Fibroblast of skin of right biceps (primary cell): ENCODE measurements around the gene TIMM13.
"Not testable (repeated sequence)": the region's sequence is repeated elsewhere in the genome, so short reads cannot be mapped to it uniquely, and the experiment has no call there.

Experiments used
- DNase-seq: peaks from one replicate; pipeline ENCODE4 v3.0.0-alpha.2; 2013

TIMM13 gene

DNA sequence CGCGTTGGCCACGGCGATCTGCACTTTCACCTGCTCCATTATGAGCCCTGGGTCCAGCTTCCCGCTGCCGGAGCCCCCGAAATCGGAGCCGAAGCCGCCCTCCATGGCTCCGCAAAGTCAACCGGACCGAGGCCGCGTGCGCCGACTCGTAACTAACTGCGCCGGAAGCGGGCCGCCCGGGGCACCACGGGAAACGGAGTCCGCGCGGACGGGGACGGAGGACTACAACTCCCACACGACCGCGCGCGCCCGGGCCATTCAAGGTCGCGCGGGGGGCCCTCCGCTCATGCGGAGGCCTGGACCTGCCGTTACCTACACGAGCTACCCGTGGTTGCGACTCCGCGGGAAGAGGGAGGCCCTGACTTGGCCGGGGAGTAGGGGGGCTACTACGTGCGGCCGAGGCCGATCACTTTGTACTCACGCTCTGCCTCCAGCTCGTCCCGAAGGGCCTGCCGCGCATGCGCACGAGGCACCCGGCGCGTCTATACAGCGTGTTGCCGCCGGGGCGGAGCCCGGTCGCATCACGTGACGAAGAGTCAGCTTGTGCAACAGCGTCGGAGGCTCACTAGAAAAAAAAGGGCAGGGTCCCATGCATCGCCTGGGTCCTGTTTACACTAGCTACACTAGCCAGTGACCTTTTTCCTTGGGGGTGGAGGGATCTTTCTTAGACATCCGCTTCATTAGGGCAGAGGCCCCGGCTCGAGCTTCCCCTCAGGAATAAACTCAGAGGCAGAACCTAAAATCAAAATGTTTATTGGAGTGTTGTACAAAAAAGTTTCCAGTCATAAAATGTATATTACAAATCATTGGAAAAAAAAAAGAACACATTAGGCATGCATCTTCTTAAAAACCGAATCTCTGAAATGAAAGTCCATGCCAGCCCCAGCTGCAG is at the start of gene TIMM13:
Gene TIMM13, minus strand, starts transcription at position 158 of the 892 bp plus-strand sequence. Its CDS starts 53 bp downstream, at position 105.
- peak; percentile 95 for DNase-seq

DNA sequence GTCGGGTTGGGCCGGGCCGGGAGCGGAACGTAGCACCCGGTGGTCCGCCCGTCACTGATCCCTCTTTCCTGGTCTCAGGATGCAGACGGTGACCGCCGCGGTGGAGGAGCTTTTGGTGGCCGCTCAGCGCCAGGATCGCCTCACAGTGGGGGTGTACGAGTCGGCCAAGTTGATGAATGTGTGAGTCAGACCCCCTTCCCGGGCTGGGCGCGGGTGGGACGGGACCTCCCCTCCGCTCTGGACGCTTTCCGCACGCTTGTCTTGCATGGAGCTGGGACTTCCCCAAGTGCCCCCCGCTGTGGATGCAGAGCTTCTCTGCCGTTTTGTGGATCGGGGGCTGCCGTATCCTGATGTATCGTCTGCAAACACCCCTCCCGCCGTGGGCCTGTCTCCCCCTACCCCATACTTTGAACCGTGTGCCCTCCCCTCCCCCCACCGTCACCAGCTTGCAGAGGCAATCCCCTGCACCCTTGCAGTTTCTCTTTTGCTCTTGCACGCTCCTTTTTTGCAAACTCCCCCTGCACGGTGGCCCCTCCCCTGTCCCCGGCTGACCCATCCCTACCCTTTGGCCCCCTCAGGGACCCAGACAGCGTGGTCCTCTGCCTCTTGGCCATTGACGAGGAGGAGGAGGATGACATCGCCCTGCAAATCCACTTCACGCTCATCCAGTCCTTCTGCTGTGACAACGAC is 49.2 kb upstream of the TIMM13 start:
- DNase-seq, result peak; percentile 86

DNA sequence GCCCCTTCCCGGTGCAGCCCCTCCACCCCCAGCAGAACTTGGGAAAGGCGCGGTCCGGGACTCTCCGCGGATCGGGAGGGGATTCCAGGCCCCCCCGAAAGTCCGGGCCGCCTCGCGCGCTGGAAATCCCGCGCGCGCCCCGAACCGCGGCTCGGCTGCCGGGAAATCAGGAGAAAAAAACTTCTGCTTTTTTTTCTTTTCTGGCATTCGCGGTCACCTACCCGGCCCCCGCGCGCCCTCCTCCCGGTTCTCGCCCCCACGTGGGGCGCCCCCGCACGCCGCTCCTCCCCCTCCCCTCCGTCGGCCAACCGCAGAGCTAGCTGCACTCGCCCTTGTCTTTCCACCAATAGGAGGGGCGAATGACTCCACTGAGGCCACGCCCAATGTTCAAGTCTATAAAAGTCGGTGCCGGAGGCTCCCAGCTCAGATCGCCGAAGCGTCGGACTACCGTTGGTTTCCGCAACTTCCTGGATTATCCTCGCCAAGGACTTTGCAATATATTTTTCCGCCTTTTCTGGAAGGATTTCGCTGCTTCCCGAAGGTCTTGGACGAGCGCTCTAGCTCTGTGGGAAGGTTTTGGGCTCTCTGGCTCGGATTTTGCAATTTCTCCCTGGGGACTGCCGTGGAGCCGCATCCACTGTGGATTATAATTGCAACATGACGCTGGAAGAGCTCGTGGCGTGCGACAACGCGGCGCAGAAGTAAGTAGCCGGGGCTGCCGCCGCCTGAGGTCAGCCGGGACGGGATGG is 48.5 kb upstream of the TIMM13 start, which contains the start of gene GADD45B:
Gene GADD45B, plus strand, starts transcription at position 426 of the 749 bp plus-strand sequence. Its CDS starts 232 bp downstream, at position 658.
- peak; percentile 99 for DNase-seq

DNA sequence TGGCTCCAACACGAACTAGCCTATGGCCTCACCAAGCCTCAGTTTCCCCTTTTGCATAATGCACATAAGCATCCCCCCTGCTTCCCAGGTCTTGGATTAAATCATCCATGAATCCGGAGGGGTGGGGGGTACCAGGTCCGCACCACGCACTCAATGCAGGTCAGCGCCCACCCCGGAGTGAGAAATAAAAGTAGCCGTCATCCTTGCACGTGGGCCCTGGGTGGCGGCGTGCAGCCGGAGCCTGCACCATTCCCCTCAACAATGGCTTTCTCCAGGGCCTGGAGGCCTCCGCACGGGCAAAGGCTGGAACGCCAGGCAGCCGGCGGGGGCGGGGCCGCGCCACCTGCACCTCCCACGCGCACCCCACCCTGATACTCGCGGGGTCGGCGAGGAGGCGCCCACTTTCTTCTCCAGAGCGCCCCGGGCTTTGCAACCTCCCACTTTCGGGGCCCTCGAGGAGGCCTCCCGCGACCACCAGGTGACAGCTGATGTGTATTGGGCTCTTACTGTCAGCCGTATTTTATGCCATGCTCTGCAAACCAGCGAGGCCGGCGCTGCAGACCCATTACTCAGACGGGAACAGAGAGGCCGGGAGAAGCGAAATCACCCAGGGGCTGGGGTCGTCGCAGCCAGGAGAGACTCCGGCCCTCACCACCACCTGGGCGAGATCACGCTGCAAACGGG is 47.8 kb upstream of the TIMM13 start:
- peak; percentile 75 for DNase-seq

DNA sequence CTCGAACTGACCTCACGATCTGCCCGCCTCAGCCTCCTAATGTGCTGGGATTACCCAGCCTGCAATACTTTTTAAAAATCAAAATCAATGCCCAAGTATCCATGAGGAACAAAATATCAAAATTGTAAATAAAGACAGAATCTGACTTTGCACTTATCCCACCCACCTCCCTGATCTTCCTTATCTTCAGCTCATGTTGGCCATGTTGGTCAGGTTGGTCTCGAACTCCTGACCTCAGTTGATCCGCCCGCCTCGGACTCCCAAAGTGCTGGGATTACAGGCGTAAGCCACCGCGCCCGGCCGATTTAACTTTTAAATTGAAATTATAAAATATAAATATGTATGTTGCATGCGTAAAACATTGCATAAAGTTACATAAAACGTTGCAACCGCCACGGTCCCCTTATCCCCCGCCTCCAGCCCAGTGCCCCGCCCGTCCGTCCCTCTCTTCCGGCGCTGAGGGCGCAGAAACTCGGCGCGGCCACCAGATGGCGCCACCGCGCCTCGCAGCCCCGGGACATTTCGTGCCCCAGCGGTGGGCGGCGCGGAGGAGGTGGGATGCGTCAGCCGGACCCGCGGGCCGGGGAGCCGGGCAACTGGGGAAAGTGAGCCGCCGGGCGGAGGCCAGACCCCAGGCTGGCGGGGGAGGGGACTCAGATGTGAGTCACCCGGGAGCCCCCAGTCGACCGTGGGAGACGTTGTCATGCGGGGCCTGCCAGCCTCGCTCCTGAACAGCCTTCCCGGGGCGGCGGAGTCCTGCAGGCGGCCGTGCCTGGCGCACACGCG is 47.0 kb upstream of the TIMM13 start:
- DNase-seq, result peak; percentile 95

DNA sequence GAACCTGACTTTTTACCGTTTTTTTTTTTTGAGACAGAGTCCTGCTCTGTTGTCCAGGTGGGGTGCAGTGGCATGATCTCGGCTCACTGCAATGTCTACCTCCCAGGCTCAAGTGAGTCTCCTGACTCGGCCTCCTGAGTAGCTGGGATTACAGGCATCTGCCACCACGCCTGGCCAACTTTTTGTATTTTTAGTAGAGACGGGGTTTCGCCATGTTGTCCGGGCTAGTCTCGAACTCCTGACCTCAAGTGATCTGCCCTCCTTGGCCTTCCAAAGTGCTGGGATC is 42.5 kb upstream of the TIMM13 start:
- DNase-seq, result not testable (repeated sequence)

DNA sequence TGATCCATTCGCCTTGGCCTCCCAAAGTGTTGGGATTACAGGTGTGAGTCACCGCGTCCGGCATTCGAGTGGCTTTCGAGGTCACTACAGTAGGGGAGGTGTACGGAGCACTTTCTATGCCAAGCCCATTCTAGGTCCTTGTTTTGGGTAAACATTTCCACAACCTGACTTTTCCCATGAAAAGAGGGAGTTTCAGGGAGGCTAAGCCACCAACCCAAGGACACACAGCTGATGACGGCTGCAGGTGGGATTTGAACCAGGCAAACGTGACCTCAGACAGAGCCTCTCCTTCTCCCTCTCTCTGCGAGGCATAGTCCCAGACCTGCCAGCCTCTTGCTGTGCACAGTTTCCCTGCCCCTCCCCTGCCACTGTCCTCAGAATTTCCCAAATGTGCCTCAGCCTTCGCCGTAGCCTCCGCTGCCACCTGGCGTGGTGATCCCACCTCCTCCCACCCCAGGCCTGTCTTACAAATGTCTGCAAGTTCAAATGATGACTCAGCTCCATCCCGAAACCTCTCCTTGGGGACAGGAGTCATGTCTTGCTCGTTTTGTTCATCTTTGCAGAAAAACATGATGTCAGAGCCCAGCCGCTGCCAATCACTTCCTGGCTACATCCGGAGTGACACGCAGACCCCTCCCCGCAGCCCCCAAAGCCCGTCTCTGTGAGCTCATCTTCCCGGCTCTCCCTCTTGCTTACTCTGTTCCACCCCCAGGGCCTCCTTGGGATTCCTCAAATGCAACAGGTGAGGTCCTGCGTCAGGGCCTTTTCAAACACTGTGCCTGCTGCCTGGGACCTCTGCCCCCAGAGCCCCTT is 41.9 kb upstream of the TIMM13 start:
- DNase-seq, result peak; percentile 97

DNA sequence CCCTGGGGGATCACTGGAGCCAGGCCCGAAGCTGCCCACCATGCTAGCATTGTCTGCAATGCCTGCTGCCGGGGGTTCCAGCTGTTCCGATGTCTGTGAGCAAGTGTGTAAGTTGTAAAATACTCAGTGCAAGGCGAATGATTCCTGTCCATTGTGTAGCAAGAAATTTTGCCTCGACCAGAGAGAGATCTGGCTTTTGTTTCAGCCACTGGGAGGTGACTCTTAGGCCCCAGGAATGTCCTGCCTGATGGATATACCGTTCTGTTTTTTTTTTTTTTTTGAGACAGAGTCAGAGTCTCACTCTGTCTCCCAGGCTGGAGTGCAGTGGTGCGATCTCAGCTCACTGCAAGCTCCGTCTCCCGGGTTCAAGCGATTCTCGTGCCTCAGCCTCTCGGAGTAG is 41.2 kb upstream of the TIMM13 start:
- peak; percentile 43 for DNase-seq

DNA sequence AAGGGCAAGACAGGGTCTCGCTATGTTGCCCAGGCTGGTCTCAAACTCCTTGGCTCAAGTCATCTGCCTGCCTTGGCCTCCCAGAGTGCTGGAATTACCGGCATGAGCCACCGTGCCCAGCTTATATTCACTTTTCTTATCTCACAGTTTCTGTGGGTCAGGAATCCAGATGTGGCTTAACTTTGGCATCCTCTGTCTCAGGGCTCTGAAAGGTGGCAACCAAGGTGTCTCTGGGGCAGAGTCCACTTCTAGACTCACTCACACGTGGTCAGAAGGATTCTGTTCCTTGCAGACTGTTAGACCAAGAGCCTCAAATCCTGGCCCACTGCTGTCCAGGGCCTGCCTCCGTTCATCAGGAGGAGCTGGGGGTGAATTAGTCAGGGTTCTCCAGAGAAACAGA is 37.0 kb upstream of the TIMM13 start:
- DNase-seq, result no peak

DNA sequence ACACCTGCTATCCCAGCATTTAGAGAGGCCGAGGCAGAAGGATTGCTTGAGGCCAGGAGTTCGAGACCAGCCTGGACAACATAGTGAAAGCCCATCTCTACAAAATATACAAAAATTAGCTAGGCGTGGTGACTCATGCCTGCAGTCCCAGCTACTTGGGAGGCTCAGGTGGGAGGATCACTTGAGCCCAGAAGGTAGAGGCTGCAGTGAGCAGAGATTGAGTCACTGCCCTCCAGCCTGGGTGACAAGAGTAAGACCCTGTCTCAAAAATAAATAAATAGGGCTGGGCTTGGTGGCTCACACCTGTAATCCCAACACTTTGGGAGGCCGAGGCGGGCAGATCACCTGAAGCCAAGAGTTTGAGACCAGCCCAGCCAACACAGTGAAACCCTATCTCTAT is 36.3 kb upstream of the TIMM13 start:
- DNase-seq, result not testable (repeated sequence)

DNA sequence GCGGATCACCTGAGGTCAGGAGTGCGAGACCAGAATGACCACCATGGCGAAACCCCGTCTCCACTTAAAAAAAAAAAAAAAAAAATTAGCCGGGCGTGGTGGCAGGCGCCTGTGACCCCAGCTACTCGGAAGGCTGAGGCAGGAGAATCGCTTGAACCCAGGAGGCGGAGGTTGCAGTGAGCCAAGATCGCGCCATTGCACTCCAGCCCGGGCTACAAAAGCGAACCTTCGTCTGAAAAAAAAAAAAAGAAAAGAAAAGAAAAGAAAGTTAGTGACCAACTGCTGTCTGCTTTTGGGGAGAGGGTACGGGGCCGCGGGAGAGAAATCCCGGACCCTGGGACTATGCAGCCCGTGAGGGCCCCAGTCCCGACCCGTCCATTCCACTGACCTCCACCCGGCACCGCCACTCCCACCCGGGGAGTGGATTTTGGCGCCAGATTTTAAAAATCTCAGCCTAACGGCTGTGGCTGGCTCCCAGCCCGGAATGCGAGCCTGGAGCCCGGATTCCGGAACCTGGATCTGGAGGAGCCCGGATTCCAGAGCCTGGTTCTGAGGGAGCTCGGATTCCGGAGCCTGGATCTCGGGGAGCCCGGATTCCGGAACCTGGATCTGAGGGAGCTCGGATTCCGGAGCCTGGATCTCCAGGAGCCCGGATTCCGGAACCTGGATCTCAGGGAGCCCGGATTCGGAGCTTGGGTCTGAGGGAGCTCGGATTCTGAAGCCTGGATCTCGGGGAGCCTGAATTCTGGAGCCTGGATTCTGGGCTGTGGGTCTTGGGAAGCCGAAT is 35.4 kb upstream of the TIMM13 start:
- DNase-seq, result peak; percentile 99

DNA sequence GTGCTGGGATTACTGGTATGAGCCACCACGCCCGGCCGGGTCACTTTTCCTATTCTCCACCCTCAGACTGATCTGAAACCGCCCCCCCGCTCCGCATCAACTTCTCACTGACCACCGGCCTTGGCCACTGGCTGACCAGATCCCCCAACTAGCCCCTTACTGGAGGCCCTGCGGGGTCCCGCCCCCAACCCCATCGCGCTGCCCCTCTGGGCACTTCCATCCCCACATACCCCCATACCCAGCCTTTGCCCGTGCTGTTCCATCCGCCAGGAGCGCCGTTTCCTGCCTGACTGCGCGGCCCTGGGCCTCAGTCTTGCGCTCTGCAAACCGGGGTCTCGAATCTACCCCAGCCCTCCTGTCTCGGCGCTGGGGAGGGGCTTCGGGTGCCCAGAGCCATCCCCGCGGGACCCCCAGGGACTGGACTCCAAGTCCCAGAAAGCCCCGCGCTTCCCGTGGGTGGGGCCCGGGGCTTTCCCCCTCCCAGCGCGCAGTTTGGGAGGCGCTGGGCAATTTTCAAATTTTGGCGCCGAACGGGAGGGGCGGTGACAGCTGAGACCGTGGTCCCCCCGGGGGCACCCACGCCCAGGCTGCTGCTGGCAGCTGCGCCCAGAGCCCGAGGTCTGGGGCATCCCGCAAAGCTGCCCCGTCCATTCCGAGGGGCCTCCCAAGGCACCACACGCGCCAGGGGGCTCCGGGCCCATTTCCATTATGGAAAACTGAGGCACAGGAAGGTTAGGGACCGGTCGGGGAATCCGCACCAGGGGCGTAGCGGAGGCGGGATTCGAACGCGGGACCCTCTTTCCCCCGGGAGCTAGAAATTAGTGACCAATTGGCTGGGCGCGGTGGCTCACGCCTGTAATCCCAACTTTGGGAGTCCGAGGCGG is 34.6 kb upstream of the TIMM13 start:
- DNase-seq, result peak; percentile 90

DNA sequence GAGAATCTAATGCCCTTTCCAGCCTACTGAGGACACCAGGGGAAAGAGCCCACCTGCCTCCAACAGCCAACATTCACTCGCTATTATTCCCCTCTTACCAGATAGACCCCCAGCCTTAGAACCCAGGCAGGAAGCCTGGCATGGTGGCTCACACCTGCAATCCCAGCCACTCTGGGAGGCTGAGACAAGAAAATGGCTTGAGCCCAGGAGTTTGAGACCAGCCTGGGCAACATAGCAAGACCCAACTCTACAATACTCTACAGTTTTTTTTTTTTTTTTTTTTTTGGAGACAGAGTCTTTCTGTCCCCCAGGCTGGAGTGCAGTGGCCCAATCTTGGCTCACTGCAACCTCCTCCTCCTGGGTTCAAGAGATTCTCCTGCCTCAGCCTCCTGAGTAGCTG is 32.9 kb upstream of the TIMM13 start:
- no peak for DNase-seq

DNA sequence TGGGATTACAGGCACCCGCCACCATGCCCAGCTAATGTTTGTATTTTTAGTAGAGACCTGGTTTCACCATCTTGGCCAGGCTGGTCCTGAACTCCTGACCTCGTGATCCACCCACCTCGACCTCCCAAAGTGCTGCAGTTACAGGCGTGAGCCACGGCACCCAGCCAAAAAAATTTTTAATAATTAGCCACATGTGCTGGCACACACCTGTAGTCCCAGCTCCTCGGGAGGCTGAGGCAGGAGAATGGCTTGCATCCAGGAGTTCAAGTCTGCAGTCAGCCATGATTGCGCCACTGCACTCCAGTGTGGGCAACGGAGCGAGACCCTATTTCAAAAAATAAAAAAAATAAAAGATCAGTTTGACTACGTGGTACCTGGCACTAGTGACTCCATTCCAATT is 31.4 kb upstream of the TIMM13 start:
- DNase-seq, result not testable (repeated sequence)

DNA sequence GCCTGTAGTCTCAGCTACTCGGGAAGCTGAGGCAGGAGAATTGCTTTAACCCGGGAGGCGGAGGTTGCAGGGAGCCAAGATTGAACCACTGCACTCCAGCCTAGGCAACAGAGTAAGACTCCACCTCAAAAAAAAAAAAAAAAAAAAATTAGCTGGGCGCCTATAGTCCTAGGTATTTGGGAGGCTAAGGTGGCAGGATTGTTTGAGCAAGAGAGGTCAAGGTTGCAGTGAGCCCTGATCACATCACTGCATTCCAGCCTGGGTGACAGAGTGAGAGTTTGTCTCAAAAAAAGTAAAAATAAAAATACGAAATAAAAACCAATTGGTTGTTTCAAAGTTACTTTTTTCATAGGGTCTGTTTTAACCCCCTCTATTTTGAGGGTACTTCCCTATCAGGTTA is 30.7 kb upstream of the TIMM13 start:
- no peak for DNase-seq

DNA sequence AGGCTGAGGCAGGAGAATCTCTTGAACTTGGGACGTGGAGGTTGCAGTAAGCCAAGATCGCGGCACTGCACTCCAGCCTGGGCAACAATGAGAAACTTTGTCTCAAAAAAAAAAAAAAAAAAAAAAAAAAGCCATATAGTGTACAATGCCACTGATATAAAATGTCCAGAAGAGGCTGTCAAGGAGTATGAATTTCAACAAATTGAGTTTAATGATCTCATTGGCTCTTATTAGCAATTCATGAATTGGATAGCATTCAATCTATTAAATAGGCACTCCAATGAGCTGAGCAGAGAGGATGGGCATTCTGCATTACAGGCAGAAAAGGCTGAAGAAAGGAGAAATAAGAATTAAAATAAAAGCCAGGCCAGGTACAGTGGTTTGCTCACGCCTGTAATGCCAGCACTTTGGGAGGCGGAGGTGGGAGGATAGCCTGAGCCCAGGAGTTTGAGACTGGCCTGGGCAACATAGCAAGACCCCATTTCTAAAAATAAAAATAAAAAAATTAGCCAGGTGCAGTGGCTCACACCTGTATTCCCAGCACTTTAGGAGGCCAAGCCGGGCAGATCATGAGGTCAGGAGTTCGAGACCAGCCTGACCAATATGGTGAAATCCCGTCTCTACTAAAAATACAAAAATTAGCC is 30.1 kb upstream of the TIMM13 start:
- DNase-seq, result no peak

DNA sequence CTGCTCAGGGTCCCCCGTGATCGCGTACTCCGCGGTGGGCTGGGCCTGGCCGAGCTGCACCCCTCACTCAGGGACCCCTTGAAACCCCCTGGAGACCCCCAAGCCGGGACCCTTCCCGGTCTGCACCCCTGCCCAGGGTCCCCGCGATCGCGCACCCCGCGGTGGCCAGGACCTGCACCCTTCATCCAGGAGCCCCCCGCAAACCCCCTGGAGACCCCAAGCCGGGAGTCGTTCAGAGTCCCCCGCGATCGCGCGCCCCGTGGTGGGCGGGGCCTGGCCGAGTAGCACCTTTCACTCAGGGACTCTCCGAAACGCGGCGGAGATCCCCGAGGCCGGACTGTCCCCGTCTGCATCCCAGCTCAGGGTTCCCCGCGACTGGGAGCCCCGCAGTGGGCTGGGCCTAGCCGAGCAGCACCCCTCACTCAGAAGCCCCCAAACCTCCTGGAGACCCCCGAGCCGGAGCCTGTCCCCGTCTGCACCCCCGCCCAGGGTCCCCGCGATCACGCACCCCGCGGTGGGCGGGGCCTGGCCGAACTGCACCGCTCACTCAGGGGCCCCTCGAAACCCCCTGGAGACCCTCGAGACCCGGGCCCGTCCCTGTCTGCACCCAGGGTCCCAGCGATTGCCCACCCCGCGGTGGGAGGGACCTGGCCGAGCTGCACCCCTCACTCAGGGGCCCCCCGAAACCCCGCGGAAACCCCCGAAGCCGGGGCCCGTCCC is 28.6 kb upstream of the TIMM13 start:
- no peak for DNase-seq
